Measurements from ENCODE around the gene KRTAP10-2.
"Not testable (repeated sequence)": the region's sequence is repeated elsewhere in the genome, so short reads cannot be mapped to it uniquely, and the experiment has no call there.

The KRTAP10-2 gene

DNA sequence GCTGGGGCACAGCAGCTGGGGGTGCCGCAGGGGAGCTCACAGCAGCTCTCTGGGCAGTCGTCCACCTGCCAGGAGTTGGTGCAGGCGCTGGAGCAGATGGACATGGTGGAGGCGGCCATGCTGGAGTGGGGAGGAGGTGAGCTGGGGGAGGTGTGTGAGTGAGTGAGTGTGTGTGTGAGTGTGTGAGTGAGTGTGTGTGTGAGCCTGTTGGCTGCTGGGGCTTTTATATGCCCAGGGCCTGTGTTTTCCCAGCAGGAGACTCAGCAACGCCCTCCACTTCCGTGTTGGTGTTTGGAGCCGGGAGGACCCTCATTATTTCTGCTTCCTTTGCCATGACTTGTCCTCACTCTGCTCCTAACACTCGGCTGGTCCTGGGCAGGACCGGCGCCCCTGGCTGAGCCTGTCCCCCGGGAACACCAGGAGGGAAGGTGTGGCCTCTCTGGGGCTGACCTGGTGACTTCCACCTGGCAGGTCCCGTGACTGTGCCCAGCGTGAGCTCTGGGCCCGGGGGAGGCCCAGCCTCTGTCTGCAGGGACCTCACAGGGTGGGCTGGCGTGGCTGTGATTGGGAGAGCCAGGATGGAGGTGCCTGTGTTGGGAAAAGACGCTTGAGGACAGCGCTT is at the start of gene KRTAP10-2:
Gene KRTAP10-2 (minus strand): TSS at position 166 of the 622 bp plus-strand sequence. CDS start 47 bp downstream, at position 119.
- Histone ChIP-seq H3K27me3 (ENCODE audit: control insufficient read depth, insufficient read depth, low read length) (peaks cover 3% of the 10 kb centered on the region), H3K9ac (ENCODE audit: low read length) (no peak within 1 kb of the TSS), H3K4me3 (ENCODE audit: low read length) (no peak within 1 kb of the TSS), H3K27ac (ENCODE audit: low read depth, low read length) (no peak within 1 kb of the TSS), H3K4me1 (ENCODE audit: control insufficient read depth, insufficient read depth, low read length) (no peaks in the 10 kb centered on the region), H3K36me3 (ENCODE audit: control insufficient read depth, insufficient read depth, low read length) (no peaks in the 10 kb centered on the region)

DNA sequence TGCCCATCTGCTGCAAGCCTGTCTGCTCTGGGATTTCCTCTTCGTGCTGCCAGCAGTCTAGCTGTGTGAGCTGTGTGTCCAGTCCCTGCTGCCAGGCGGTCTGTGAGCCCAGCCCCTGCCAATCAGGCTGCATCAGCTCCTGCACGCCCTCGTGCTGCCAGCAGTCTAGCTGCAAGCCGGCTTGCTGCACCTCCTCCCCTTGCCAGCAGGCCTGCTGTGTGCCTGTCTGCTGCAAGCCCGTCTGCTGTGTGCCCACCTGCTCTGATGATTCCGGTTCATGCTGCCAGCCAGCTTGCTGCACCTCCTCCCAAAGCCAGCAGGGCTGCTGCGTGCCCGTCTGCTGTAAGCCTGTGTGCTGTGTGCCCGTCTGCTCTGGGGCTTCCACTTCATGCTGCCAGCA is 49.8 kb upstream of the KRTAP10-2 start:
- H3K27ac ChIP-seq (ENCODE audit: low read depth, low read length); H3K4me3 ChIP-seq (ENCODE audit: low read length); H3K4me1 ChIP-seq (ENCODE audit: control insufficient read depth, insufficient read depth, low read length); H3K9ac ChIP-seq (ENCODE audit: low read length); H3K36me3 ChIP-seq (ENCODE audit: control insufficient read depth, insufficient read depth, low read length); H3K27me3 ChIP-seq (ENCODE audit: control insufficient read depth, insufficient read depth, low read length): not testable (repeated sequence)

DNA sequence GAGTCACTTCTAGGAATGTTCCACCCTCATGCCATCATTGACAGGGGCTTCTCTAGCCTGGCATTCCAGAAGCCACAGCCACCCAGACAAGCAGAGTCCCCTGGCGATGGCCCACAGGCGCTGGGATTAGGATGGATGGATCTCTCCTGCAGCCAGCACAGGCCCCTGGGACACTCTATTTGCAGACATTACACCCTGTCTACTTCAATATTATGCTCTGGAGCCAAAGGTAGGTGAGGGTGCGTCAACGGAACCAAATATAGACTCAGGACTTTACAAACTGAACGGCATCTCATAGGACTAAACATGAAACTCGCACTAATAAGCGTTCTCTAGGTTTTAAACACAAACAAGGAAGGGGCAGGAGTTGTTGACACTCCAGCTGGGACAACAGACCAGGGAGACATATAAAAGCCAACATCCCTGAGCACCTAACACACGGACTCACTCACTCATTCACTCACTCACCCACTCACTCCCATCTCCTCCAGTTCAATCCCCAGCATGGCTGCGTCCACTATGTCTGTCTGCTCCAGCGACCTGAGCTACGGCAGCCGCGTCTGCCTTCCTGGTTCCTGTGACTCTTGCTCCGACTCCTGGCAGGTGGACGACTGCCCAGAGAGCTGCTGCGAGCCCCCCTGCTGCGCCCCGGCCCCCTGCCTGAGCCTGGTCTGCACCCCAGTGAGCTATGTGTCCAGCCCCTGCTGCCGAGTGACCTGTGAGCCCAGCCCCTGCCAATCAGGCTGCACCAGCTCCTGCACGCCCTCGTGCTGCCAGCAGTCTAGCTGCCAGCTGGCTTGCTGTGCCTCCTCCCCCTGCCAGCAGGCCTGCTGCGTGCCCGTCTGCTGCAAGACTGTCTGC is 49.0 kb upstream of the KRTAP10-2 start, which contains the start of gene KRTAP10-7:
Gene KRTAP10-7 (plus strand): TSS at position 480 of the 861 bp plus-strand sequence. CDS start 25 bp downstream, at position 505.
- not testable (repeated sequence) for H3K4me1 ChIP-seq (ENCODE audit: control insufficient read depth, insufficient read depth, low read length); H3K27ac ChIP-seq (ENCODE audit: low read depth, low read length); H3K27me3 ChIP-seq (ENCODE audit: control insufficient read depth, insufficient read depth, low read length); H3K4me3 ChIP-seq (ENCODE audit: low read length); H3K36me3 ChIP-seq (ENCODE audit: control insufficient read depth, insufficient read depth, low read length); H3K9ac ChIP-seq (ENCODE audit: low read length)

- no peak overlapping the region for H3K9ac ChIP-seq (ENCODE audit: low read length)
- H3K4me1 ChIP-seq (ENCODE audit: control insufficient read depth, insufficient read depth, low read length), result no peaks in the 10 kb centered on the region
- peaks cover 2% of the 10 kb centered on the region for H3K27me3 ChIP-seq (ENCODE audit: control insufficient read depth, insufficient read depth, low read length)
- H3K27ac ChIP-seq (ENCODE audit: low read depth, low read length), result no peak overlapping the region
- no peaks in the 10 kb centered on the region for H3K36me3 ChIP-seq (ENCODE audit: control insufficient read depth, insufficient read depth, low read length)
- no peak overlapping the region for H3K4me3 ChIP-seq (ENCODE audit: low read length)
These were observed 48.1 kb upstream of the KRTAP10-2 start for GRCh38 chr21:44599264-44600029.

- H3K27ac ChIP-seq (ENCODE audit: low read depth, low read length), result no peak overlapping the region
- no peaks in the 10 kb centered on the region for H3K4me1 ChIP-seq (ENCODE audit: control insufficient read depth, insufficient read depth, low read length)
- no peak overlapping the region for H3K9ac ChIP-seq (ENCODE audit: low read length)
- H3K4me3 ChIP-seq (ENCODE audit: low read length), result no peak overlapping the region
- peaks cover 2% of the 10 kb centered on the region for H3K27me3 ChIP-seq (ENCODE audit: control insufficient read depth, insufficient read depth, low read length)
- H3K36me3 ChIP-seq (ENCODE audit: control insufficient read depth, insufficient read depth, low read length), result no peaks in the 10 kb centered on the region
These were observed 46.8 kb upstream of the KRTAP10-2 start for GRCh38 chr21:44598061-44598460.

- no peaks in the 10 kb centered on the region for H3K4me1 ChIP-seq (ENCODE audit: control insufficient read depth, insufficient read depth, low read length)
- H3K9ac ChIP-seq (ENCODE audit: low read length), result no peak overlapping the region
- H3K4me3 ChIP-seq (ENCODE audit: low read length), result no peak overlapping the region
- H3K27ac ChIP-seq (ENCODE audit: low read depth, low read length), result no peak overlapping the region
- H3K27me3 ChIP-seq (ENCODE audit: control insufficient read depth, insufficient read depth, low read length), result peaks cover 2% of the 10 kb centered on the region
- H3K36me3 ChIP-seq (ENCODE audit: control insufficient read depth, insufficient read depth, low read length), result no peaks in the 10 kb centered on the region
These were observed 44.9 kb upstream of the KRTAP10-2 start for GRCh38 chr21:44596068-44596725.

- Histone ChIP-seq H3K4me1 (ENCODE audit: control insufficient read depth, insufficient read depth, low read length) (no peaks in the 10 kb centered on the region), H3K9ac (ENCODE audit: low read length) (no peak overlapping the region), H3K36me3 (ENCODE audit: control insufficient read depth, insufficient read depth, low read length) (no peaks in the 10 kb centered on the region), H3K27ac (ENCODE audit: low read depth, low read length) (no peak overlapping the region), H3K4me3 (ENCODE audit: low read length) (no peak overlapping the region), H3K27me3 (ENCODE audit: control insufficient read depth, insufficient read depth, low read length) (no peaks in the 10 kb centered on the region)
These were observed 44.2 kb upstream of the KRTAP10-2 start for GRCh38 chr21:44595524-44595923.

GRCh38 chr21:44594406-44594916 is 43.2 kb upstream of the KRTAP10-2 start:
- Histone ChIP-seq H3K36me3 (ENCODE audit: control insufficient read depth, insufficient read depth, low read length) (no peaks in the 10 kb centered on the region), H3K27me3 (ENCODE audit: control insufficient read depth, insufficient read depth, low read length) (no peaks in the 10 kb centered on the region), H3K4me3 (ENCODE audit: low read length) (no peak overlapping the region), H3K4me1 (ENCODE audit: control insufficient read depth, insufficient read depth, low read length) (no peaks in the 10 kb centered on the region), H3K9ac (ENCODE audit: low read length) (no peak overlapping the region), H3K27ac (ENCODE audit: low read depth, low read length) (no peak overlapping the region)

DNA sequence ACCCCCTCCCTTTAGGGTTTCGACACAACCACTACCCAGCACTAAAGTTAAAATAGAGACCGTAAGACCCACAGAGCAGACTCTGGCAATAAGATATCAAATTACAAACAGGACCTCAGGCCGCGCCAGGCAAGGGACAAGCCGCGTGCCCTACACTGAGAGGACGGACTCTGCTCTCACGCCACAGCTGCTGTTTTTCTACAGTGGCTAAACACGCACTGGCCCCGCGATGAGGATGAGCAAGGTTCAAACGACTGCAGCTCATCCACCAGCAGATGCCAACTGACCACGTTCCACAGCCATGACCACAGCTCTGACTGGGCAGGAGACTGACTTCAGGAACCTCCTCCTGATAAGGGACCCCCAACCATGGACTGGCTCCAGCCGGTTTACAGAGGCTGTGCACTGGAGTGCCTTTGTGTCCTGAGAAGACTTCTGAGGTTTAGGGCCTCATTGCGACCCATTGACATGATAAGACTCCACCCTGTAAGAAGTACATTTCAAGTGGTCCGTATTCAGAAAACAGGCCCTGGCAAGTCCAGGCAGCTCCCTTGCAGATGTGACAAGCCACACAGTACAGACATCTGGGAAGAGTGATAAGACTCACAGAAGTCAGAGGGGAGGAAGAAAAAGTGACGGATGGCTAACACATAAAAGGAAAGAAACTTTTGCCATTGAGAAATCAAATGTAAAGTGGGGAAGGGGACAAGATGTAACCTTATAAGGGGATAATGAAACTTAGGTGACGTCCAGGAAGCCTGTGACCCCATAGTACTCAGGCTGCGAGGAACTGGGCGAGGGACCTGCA is 42.5 kb upstream of the KRTAP10-2 start:
- Histone ChIP-seq H3K36me3 (ENCODE audit: control insufficient read depth, insufficient read depth, low read length) (no peaks in the 10 kb centered on the region), H3K27ac (ENCODE audit: low read depth, low read length) (no peak overlapping the region), H3K27me3 (ENCODE audit: control insufficient read depth, insufficient read depth, low read length) (peaks cover 2% of the 10 kb centered on the region), H3K4me3 (ENCODE audit: low read length) (no peak overlapping the region), H3K4me1 (ENCODE audit: control insufficient read depth, insufficient read depth, low read length) (no peaks in the 10 kb centered on the region), H3K9ac (ENCODE audit: low read length) (no peak overlapping the region)

DNA sequence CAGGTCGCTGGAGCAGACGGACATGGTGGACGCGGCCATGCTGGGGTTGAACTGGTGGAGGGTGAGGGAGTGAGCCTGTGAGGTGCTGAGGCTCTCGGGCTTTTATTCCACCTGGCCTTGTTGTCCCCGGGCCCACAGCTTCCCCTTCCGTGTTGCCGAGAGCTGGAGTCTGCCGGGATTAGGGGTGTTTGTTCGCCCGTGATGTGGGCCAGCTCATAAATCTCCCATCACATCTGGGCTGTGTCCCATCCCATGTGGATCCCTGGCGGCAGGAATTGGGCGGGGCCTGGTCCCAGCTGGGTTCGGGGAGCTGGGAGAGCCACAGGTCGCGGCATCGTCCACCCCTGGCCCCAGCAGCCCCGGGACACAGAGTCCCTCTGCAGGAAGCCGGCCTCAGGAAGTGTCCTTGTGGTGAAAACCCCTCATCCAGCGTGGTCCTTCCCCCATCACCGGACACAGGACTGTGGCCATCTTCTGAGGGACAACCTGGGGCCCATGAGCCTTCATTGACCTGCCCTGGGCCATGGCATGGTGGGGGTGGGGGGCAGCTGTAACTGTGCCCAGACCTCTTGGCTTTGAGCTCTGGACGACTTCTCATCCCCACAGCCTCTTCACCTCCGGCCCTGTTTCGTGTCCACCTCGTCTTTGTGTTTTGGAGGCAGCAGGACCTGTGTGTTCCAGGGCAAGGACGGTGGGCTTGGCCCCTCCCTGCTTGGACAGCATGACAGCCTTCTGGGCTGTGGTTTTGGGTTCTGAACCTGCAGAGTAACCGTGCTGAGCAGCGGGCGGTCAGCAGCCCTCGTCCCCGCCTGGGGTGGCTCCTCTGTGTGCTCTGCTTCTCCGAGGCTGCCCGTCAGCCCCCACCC is 41.4 kb upstream of the KRTAP10-2 start, which contains the start of gene KRTAP10-6:
Gene KRTAP10-6 (minus strand): TSS at position 60 of the 866 bp plus-strand sequence. CDS start 21 bp downstream, at position 39.
- no peak within 1 kb of the TSS for H3K9ac ChIP-seq (ENCODE audit: low read length)
- H3K27ac ChIP-seq (ENCODE audit: low read depth, low read length), result no peak within 1 kb of the TSS
- H3K4me1 ChIP-seq (ENCODE audit: control insufficient read depth, insufficient read depth, low read length), result no peaks in the 10 kb centered on the region
- H3K36me3 ChIP-seq (ENCODE audit: control insufficient read depth, insufficient read depth, low read length), result no peaks in the 10 kb centered on the region
- peaks cover 2% of the 10 kb centered on the region for H3K27me3 ChIP-seq (ENCODE audit: control insufficient read depth, insufficient read depth, low read length)
- H3K4me3 ChIP-seq (ENCODE audit: low read length), result no peak within 1 kb of the TSS

DNA sequence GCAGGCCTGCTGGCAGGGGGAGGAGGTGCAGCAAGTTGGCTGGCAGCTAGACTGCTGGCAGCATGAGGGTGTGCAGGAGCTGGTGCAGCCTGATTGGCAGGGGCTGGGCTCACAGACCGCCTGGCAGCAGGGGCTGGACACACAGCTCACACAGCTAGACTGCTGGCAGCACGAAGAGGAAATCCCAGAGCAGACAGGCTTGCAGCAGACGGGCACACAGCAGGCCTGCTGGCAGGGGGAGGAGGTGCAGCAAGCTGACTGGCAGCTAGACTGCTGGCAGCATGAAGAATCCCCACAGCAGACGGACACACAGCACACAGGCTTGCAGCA is 40.5 kb upstream of the KRTAP10-2 start:
- not testable (repeated sequence) for H3K4me1 ChIP-seq (ENCODE audit: control insufficient read depth, insufficient read depth, low read length); H3K27ac ChIP-seq (ENCODE audit: low read depth, low read length); H3K4me3 ChIP-seq (ENCODE audit: low read length); H3K36me3 ChIP-seq (ENCODE audit: control insufficient read depth, insufficient read depth, low read length); H3K9ac ChIP-seq (ENCODE audit: low read length); H3K27me3 ChIP-seq (ENCODE audit: control insufficient read depth, insufficient read depth, low read length)

Measured in rectal smooth muscle tissue (tissue), 1 donor.